HPDE6-E6E7 (cell line): ENCODE data around the gene C4B.
A peak's percentile ranks its signal among the peaks of the same experiment; 100 is the strongest.
"Not testable (repeated sequence)": the region's sequence is repeated elsewhere in the genome, so short reads cannot be mapped to it uniquely, and the experiment has no call there.

Experiments used
- DNase-seq: peaks from one replicate; pipeline ENCODE4 v3.0.0; 2011; ENCODE audit warnings: missing footprints; ENCODE audit errors: extremely low spot score

C4B gene

DNA sequence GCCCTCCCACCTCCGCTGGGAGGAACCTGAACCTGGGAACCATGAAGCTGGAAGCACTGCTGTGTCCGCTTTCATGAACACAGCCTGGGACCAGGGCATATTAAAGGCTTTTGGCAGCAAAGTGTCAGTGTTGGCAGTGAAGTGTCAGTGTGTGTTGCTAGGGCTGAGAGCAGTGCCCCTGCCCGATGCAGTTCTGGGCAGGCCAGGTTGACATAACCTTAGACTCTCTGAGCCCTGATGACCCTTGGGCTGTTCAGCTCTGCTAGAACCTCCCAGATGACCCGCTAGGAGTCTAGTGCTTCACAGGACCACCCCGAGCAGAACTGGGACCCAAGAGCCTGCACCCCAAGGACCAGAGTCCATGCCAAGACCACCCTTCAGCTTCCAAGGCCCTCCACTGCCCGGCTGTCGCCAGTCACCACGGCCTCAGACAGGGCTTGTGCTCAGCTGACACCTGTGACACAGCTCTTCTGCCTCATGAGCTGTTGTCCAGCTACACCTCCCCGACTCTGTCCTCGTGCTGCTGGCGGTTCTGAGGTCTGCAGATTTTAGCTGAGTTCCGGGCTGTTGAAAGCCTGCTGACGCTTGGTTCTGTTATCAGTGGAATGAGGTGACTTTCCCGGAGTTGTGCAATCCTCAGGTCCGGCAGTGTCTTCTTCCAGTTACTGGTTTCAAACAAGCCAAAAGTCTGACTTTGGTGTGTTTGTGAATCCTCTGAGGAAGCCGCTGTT is 20.9 kb downstream of the C4B start:
- DNase-seq, result not testable (repeated sequence)

DNA sequence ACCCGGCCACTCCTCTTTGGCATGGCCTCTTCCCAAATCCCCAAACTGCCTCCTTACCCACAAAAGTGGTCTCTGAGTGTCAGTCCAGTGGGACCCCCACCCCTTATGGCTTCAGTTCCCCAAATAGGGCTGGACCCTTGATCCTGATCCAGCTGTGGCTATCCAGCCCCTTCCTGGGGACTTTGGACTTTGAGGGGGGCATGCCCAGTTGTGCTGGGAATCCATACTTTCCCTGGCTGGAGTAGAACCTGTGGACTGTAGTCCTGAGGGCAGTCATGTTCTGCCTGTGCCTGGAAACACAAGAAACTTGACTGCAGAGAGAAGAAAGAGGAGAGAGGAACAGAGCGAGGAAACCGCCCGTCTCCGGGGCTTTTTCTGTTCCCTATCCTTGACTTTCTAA is 22.5 kb downstream of the C4B start:
- not testable (repeated sequence) for DNase-seq

DNA sequence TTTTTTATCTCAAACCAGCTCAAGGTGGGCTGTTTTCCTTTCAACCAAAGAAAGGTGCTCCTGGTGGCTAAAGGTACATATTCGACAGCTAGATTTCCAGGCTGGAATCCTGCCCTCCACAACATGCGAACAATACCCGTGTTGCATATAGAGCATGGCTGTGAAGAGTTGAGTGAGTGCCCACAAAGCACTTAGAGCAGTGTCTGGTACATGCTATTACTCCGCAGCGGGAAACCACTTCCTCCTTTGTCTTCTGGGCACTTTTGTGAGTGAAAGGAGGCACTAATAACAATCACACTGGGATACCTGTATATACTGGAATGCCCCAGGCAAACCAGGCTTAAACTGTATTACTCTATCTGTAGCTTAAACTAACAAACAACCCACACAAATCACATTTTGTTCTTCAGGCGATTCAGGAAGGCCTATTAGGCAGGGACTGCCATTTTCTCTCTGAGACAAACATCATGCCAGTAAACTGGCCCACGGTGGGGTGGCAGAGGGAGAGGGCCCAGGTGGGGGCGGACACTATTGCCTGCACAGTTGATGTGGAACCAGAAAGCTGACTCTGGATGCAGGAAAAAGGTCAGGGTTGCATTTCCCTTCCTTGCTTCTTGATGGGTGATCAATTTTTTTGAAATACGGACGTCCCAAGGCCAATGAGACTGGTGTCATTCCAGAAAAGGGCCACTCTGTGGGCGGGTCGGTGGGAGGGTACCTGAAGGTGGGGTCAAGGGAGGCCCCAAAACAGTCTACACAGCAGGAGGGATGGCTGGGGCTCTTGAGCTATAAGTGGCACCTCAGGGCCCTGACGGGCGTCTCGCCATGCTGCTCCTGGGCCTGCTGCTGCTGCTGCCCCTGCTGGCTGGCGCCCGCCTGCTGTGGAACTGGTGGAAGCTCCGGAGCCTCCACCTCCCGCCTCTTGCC is 23.3 kb downstream of the C4B start, which contains the start of gene CYP21A2:
TSS of gene CYP21A2 (plus strand) at position 818 of the 927 bp plus-strand sequence. CDS start at position 826, 8 bp downstream.
- not testable (repeated sequence) for DNase-seq

DNA sequence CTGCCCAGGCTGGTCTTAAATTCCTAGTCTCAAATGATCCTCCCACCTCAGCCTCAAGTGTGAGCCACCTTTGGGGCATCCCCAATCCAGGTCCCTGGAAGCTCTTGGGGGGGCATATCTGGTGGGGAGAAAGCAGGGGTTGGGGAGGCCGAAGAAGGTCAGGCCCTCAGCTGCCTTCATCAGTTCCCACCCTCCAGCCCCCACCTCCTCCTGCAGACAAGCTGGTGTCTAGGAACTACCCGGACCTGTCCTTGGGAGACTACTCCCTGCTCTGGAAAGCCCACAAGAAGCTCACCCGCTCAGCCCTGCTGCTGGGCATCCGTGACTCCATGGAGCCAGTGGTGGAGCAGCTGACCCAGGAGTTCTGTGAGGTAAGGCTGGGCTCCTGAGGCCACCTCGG is 24.3 kb downstream of the C4B start:
- DNase-seq, result not testable (repeated sequence)

DNA sequence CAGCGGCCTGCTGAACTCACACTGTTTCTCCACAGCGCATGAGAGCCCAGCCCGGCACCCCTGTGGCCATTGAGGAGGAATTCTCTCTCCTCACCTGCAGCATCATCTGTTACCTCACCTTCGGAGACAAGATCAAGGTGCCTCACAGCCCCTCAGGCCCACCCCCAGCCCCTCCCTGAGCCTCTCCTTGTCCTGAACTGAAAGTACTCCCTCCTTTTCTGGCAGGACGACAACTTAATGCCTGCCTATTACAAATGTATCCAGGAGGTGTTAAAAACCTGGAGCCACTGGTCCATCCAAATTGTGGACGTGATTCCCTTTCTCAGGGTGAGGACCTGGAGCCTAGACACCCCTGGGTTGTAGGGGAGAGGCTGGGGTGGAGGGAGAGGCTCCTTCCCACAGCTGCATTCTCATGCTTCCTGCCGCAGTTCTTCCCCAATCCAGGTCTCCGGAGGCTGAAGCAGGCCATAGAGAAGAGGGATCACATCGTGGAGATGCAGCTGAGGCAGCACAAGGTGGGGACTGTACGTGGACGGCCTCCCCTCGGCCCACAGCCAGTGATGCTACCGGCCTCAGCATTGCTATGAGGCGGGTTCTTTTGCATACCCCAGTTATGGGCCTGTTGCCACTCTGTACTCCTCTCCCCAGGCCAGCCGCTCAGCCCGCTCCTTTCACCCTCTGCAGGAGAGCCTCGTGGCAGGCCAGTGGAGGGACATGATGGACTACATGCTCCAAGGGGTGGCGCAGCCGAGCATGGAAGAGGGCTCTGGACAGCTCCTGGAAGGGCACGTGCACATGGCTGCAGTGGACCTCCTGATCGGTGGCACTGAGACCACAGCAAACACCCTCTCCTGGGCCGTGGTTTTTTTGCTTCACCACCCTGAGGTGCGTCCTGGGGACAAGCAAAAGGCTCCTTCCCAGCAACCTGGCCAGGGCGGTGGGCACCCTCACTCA is 25.0 kb downstream of the C4B start:
- not testable (repeated sequence) for DNase-seq

DNA sequence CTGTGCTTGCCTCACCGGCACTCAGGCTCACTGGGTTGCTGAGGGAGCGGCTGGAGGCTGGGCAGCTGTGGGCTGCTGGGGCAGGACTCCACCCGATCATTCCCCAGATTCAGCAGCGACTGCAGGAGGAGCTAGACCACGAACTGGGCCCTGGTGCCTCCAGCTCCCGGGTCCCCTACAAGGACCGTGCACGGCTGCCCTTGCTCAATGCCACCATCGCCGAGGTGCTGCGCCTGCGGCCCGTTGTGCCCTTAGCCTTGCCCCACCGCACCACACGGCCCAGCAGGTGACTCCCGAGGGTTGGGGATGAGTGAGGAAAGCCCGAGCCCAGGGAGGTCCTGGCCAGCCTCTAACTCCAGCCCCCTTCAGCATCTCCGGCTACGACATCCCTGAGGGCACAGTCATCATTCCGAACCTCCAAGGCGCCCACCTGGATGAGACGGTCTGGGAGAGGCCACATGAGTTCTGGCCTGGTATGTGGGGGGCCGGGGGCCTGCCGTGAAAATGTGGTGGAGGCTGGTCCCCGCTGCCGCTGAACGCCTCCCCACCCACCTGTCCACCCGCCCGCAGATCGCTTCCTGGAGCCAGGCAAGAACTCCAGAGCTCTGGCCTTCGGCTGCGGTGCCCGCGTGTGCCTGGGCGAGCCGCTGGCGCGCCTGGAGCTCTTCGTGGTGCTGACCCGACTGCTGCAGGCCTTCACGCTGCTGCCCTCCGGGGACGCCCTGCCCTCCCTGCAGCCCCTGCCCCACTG is 25.9 kb downstream of the C4B start:
- not testable (repeated sequence) for DNase-seq

DNA sequence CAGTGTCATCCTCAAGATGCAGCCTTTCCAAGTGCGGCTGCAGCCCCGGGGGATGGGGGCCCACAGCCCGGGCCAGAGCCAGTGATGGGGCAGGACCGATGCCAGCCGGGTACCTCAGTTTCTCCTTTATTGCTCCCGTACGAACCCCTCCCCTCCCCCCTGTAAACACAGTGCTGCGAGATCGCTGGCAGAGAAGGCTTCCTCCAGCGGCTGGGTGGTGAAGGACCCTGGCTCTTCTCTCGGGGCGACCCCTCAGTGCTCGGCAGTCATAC is 26.4 kb downstream of the C4B start:
- not testable (repeated sequence) for DNase-seq

DNA sequence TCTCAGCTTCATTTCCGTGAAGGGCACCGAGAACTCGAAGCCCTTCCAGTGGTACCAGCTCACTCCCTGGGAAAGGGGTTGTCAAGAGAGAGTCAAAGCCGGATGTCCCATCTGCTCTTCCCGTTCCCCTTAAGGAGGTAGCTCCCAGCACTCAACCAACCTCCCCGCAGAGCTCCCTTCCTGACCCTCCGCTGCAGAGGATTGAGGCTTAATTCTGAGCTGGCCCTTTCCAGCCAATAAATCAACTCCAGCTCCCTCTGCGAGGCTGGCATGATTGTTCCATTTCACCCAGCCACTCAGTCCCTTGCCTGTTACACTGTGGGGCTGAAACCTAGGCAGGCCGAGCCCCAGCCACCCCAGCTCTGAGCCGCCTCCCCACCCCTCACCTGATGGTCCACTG is 26.8 kb downstream of the C4B start:
- not testable (repeated sequence) for DNase-seq

DNA sequence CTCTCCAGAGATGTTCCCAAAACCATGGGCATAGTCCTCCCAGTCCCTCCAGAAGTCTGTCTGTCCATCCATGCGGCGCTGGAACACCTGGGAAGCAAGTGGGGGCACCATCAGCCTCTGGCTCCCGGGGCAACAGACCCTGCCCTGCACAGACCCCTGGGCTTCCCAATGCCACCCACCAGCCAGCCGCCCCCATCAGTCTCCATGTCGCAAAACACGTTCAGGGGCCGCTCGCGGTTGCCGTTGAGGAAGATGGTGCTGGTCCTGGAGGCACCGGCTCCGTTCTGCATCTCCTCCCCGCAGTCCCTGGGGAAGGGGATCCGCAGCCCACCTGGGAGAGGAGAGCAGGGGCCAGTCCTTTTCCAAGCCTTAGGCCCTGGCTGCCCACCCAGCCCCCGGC is 27.7 kb downstream of the C4B start:
- not testable (repeated sequence) for DNase-seq

DNA sequence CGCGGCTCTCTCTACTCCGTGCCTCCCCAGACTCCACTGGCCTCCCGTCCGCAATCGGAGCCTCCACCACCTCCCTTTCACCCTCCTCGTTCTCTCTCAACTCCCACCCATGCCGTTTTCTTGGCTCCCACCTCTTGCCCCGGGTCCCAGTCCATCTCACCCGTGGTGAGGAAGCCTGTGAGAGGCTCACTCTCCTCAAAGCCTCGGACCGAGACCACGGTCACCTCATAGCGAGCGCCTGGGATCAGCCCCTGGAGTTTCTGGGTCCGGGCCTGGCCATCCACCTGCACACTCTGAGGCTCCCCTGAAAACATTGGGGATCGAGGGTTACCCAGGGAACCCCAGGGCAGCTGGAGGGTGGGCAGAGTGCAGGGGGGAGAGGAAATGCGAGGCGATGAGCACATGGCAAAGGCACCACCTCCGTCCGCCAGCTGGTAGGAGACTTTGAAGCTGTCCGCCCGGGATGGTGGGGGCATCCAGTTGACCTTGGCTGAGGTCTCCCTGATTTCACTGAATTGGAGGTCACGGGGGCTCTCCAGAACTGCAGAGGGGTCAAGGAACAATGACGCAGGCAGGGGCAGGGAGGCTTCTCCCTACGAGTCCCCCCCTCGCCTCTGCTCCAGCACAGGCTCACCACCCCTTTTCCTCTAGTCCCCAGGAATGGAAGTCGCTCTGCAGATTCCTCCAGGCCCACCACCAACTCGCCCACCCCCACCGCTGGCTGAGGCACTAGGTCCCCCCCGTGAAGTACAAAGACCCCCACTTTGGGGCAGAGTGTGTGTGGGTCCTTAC is 29.2 kb downstream of the C4B start:
- not testable (repeated sequence) for DNase-seq

DNA sequence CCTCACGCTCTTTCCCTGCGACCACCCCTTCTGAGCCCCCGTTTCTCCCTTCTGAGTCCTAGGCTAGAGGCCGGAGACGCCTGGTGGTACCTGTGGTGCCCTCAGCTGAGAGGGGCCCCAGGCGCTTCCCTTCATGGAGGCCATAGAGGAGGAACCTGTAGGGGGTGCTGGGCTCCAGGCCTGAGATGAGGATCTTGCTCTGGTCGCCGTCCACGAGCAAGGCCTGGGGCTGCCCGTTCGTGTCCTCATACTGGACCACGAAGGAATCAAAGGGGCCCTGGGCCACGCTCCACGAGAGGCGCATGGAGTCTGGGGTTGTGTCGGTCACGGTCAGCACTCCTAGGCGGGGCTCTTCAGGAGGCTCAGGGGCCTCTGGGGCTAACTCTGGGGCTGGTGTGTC is 30.3 kb downstream of the C4B start:
- not testable (repeated sequence) for DNase-seq

DNA sequence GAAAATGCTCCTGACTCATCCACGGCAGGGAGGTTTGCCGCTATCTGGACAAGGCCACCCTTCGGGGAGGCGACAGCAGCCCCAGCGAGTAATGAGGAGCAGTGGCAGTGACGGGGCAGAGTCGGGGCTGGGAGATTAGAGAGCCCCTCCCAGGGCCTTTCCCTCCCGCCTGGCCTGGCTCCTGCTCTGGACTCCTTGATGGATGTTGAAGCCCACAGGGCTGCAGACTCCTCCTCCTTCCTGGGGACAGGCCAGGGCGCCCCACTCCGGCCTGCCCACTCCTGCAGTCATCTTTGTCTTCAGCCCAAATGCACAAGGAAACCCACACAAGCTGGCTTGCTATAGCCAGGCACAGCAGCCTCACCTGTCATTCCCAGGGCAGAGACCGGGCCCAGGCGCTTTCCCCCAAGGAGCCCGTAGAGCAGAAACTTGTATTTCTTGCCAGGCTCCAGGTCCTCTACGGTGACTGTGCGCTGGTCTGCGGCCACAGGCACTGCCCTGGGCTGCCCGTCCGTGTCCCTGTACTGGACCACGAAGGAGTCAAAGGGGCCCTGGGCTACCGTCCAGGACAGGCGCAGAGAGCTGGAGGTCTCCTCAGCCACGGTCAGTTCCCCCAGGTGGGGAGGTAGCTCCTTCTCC is 31.3 kb downstream of the C4B start:
- no peak for DNase-seq

DNA sequence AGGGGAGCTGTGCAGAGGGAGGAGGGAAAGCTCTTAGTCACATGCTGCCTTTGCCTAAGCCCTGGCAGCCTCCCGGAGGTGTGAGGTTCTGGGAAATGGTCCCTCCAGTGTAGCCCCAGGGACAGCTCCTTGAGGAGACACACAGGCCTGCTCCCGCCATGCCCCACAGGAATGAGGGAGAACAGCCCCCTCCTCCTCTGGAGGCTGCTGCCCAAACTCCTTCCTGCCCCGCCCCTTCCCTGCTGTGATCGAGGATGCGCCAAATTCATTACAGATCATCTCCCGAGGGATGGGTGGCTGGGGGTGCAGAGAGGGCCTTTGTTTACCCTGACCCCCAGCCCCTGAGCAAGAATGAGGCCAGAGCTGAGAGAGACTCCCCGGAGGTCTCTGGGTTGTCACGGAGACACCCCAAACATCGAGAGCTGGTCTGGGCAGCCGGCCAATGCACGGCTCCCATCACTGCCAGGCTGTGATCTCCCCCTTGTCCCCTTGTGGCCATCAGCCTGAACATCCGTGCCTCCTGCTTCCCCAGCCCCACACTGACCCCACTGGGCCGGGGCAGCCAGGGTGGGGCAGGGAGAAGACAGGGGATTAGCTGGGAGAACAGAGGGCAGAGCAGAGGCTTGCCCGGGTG is 32.0 kb downstream of the C4B start:
- DNase-seq, result no peak

DNA sequence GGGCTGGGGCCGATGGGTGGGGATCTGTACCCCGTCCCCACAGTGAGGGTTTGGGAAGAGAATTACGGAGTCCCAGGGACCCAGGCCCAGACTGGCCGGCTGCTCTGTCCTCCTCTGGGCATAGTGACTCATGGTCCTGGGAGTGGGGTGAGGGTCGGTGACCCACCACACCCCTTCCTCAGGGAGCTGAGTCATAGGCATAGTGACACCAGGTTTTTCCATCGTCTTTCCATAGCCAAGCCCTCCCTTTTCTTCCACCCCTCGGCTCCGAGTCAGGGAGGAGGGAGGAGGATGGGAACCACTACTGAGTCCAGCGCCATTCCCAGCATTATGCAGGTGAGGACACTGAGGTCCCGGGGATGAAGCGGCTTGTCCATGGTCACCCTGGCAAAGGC is 32.5 kb downstream of the C4B start:
- no peak for DNase-seq

DNA sequence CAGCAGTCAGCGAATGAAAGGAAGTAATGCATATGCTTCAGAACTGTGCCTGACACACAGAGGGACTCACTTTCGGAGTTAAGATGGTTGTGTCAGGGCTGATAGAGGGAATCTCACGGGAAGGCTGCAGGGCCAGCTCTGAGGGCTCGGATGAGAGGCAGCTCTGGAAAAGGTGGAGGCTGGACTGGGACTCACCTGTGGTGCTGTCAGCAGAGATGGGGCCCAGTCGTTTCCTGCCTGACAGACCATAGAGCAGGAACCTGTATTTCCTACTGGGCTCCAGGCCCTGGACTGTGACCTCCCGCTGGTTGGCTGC is 32.9 kb downstream of the C4B start:
- DNase-seq, result no peak

DNA sequence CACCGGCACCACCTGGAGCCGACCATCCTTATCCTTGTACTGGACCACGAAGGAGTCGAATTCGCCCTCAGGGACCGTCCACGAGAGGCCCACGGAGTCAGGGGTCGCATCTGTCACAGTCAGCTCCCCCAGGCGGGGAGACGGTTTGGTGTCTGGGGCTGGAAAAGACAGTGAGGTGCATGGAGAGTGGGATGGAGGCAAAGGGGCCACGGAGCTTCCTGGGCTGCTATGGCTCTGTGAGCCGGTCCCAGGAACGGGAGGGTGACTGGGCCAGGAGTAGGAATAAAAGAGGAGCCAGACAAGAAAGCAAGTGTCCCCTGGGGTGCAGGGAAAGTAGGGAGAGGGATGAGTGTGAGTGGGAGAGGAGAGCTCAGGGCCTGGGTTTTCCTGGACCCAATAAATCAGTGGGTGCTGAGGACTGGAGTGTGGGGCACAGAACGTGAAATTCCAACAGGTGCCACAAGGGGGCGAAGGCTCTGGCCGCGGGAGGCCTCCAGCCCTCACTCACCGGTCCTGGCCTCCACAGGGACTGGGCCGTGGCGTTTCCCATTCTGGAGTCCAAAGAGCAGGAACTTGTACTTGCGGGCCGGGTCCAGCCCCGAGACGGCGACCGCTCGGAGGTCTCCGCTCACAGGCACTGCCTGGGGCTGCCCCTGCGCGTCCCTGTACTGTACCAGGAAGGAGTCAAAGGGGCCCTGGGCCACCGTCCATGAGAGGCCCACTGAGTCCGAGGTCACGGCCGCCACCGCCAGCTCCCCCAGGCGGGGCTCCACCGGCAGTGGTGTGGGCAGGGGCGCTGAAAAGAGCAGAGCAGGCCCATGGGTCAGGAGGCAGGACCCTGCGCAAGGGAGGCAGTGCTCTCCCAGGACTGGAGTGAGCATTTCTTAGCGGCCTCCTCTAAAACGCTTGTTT is 33.5 kb downstream of the C4B start:
- DNase-seq, result peak; percentile 53

DNA sequence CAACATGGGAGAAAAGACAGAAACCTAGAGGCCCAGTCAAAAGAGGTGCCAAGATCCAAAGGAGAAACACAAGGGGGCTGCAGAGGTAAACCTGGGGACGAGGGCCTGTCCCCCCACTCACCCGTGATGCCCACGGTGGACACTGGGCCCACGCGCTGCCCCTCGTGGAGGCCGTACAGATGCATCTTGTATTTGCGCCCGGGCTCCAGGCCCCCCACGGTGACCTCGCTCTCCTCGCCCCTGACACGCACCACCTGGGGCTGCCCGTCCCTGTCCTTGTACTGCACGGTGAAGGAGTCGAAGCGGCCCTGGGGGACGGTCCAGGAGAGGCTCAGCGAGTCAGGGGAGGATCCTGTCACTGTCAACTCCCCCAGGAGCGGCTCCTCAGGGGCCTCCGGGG is 34.6 kb downstream of the C4B start:
- DNase-seq, result not testable (repeated sequence)

DNA sequence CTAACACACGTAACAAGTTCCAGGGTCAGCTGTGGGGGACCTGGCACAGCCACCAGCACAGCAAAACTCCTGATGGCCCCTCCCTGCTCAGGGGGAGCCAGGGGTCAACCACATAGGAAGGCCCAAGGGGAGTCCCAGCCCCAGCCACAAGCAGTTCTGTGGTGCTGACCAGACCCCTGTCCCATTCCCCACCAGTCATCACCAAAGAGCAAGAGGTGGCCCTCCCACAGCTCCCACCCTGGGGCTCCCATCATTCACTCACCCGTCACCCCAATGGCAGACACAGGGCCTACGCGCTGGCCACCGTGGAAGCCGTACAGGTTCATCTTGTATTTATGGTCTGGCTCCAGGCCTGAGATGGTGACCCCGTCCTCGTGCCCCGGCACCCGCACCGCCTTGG is 35.1 kb downstream of the C4B start:
- DNase-seq, result not testable (repeated sequence)
